GM21528 (cell line): ENCODE data around the gene NIT2.
"Not testable (repeated sequence)": the region's sequence is repeated elsewhere in the genome, so short reads cannot be mapped to it uniquely, and the experiment has no call there.

Source experiments
- ATAC-seq: cut with Tn5 transposase; IDR thresholded peaks from one replicate; pipeline ENCODE4 v1.9.1; 2021; ENCODE audit warnings: mild to moderate bottlenecking, moderate library complexity; ENCODE audit not compliant: unreplicated experiment, low FRiP score

The NIT2 gene

GRCh38 chr3:100334488-100335351 is at the start of gene NIT2:
Gene NIT2 (plus strand): TSS chr3:100334757. CDS start chr3:100334792, 35 bp downstream.
- peak; percentile 95 for ATAC-seq

GRCh38 chr3:100288288-100288894 is 46.2 kb upstream of the NIT2 start:
- ATAC-seq = no peak

- no peak for ATAC-seq
Observed at GRCh38 chr3:100289339-100289738, 45.2 kb upstream of the NIT2 start.

GRCh38 chr3:100295089-100295488 is 39.5 kb upstream of the NIT2 start:
- ATAC-seq = no peak

- ATAC-seq = no peak
Observed at GRCh38 chr3:100297784-100298183, 36.8 kb upstream of the NIT2 start.

GRCh38 chr3:100299016-100299415 is 35.5 kb upstream of the NIT2 start:
- ATAC-seq = no peak

- no peak for ATAC-seq
Observed at GRCh38 chr3:100306695-100307094, 27.9 kb upstream of the NIT2 start.

GRCh38 chr3:100310355-100310965 is 24.1 kb upstream of the NIT2 start:
- ATAC-seq = no peak

GRCh38 chr3:100311011-100311410 is 23.5 kb upstream of the NIT2 start:
- no peak for ATAC-seq

GRCh38 chr3:100316641-100317069 is 17.9 kb upstream of the NIT2 start:
- peak; percentile 63 for ATAC-seq

GRCh38 chr3:100317912-100318311 is 16.6 kb upstream of the NIT2 start:
- peak; percentile 65 for ATAC-seq

- no peak for ATAC-seq
Observed at GRCh38 chr3:100319951-100320350, 14.6 kb upstream of the NIT2 start.

GRCh38 chr3:100324044-100324443 is 10.5 kb upstream of the NIT2 start:
- ATAC-seq = no peak

GRCh38 chr3:100325827-100326226 is 8.7 kb upstream of the NIT2 start:
- ATAC-seq = no peak

GRCh38 chr3:100327377-100327776 is 7.2 kb upstream of the NIT2 start:
- not testable (repeated sequence) for ATAC-seq

- no peak for ATAC-seq
Observed at GRCh38 chr3:100329800-100330489, 4.6 kb upstream of the NIT2 start.

- no peak for ATAC-seq
Observed at GRCh38 chr3:100330651-100331050, 3.9 kb upstream of the NIT2 start.

- no peak for ATAC-seq
Observed at GRCh38 chr3:100331660-100332059, 2.9 kb upstream of the NIT2 start.

GRCh38 chr3:100333051-100333450 is 1.5 kb upstream of the NIT2 start:
- ATAC-seq = no peak

GRCh38 chr3:100333970-100334487 is 528 bp upstream of the NIT2 start:
- peak; percentile 37 for ATAC-seq

GRCh38 chr3:100335434-100335833 is 877 bp downstream of the NIT2 start:
- ATAC-seq = peak; percentile 38
